IPS DF 6.9 (cell line): Measurements from ENCODE around the gene FGF13.

ENCODE experiments used
- DNase-seq: peaks from one replicate; pipeline ENCODE4 v3.0.0-alpha.2; 2013; ENCODE audit warnings: low read depth, low spot score
- H3K27ac ChIP-seq: one replicate; pipeline ENCODE4 v1.5.1; 2013; ENCODE audit warnings: low read length, control low read depth
- H3K27me3 ChIP-seq: 2 replicates; pipeline ENCODE4 v1.6.1; 2013; ENCODE audit warnings: mild to moderate bottlenecking, low read length; ENCODE audit not compliant: control insufficient read depth, insufficient read depth
- H3K36me3 ChIP-seq: 2 replicates; pipeline ENCODE4 v1.6.1; 2013; ENCODE audit warnings: low read length; ENCODE audit not compliant: control insufficient read depth, insufficient read depth
- H3K4me1 ChIP-seq: 2 replicates; pipeline ENCODE4 v1.6.1; 2013; ENCODE audit warnings: low read length; ENCODE audit not compliant: control insufficient read depth, insufficient read depth
- H3K4me3 ChIP-seq: 2 replicates; pipeline ENCODE4 v1.5.1; 2013; ENCODE audit warnings: mild to moderate bottlenecking, low read length
- H3K9me3 ChIP-seq: 2 replicates; pipeline ENCODE4 v1.6.1; 2013; ENCODE audit warnings: low read length, inconsistent platforms; ENCODE audit not compliant: control insufficient read depth, insufficient read depth
- WGBS: extraction: QIAGEN DNeasy Blood & Tissue Kit; methylation state at CpG from one replicate; pipeline ENCODE4 v1.1.7; 2013; ENCODE audit warnings: mixed read lengths, missing lambda C conversion rate; ENCODE audit not compliant: insufficient read length, insufficient coverage; 5-methylcytosine and 5-hydroxymethylcytosine counted together

FGF13 gene

GRCh38 chrX:138664466-138664865 is 47.1 kb downstream of the FGF13 start:
- Histone ChIP-seq H3K27me3 (no peaks in the 10 kb centered on the region), H3K4me3 (no peak overlapping the region), H3K9me3 (no peaks in the 10 kb centered on the region), H3K4me1 (no peaks in the 10 kb centered on the region; the same call in 1 of the 2 replicates), H3K36me3 (no peaks in the 10 kb centered on the region), H3K27ac (no peak overlapping the region)
- no CpG with 5 or more reads among the region's 1 CpG for WGBS
- no peak for DNase-seq

- Histone ChIP-seq H3K27ac (no peak overlapping the region), H3K27me3 (no peaks in the 10 kb centered on the region)
Observed at GRCh38 chrX:138664016-138664415, 47.5 kb downstream of the FGF13 start.

GRCh38 chrX:138651494-138651893 is 60.0 kb downstream of the FGF13 start:
- no peaks in the 10 kb centered on the region for H3K36me3 ChIP-seq
- DNase-seq, result no peak
- H3K4me1 ChIP-seq, result no peaks in the 10 kb centered on the region
- H3K27ac ChIP-seq, result no peak overlapping the region
- no peaks in the 10 kb centered on the region for H3K9me3 ChIP-seq
- no peaks in the 10 kb centered on the region for H3K27me3 ChIP-seq
- no peak overlapping the region for H3K4me3 ChIP-seq

More at GRCh38 chrX:138664016-138664415, 47.5 kb downstream of the FGF13 start:
- Histone ChIP-seq H3K4me1 (no peaks in the 10 kb centered on the region; the same call in 1 of the 2 replicates), H3K4me3 (no peak overlapping the region), H3K36me3 (no peaks in the 10 kb centered on the region), H3K9me3 (no peaks in the 10 kb centered on the region)
- WGBS, result no CpG with 5 or more reads among the region's 3 CpGs
- no peak for DNase-seq

DNA sequence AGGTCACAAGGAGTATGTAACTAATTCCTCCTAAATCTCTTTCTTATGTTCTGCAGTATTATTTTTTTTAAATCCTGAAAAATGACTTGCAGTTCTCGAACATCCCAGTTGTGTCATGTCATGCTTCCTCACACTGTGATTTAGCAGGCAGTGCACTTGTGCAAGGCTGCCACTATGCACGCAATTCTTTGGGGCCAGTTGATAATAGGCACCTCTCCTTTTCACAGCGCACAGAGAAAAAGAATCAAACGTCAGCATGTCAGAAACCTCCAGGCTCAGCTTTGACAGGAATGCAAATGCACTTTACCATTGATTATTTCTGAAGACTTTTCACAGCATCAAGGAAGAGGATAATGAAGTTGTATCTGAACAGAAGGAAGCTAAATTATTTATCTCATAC is 62.9 kb downstream of the FGF13 start:
- H3K4me3 ChIP-seq, result no peak overlapping the region
- no peak overlapping the region for H3K27ac ChIP-seq
- no peak for DNase-seq
- H3K27me3 ChIP-seq, result no peaks in the 10 kb centered on the region
- WGBS, result no CpG with 5 or more reads among the region's 4 CpGs
- no peaks in the 10 kb centered on the region for H3K4me1 ChIP-seq
- H3K9me3 ChIP-seq, result no peaks in the 10 kb centered on the region
- H3K36me3 ChIP-seq, result no peaks in the 10 kb centered on the region

DNA sequence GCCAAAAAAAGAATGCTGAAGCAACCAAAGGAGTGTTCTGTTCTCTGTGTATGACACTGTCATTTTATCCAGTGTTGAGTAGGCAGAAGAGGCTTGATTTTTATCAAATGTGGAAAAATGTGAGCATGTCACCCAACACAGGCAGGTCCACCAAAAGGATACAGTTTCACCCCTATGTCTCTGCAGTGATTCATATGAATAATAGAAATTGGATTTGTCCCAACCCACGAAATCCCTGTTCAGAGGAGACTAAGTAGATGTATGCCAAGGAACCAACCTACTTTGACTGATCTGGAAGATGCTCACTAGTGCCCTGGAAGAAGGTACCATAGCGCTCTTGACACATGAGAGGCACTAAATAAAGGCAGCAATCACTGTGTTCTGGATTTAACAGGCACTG is 72.5 kb downstream of the FGF13 start:
- Histone ChIP-seq H3K4me3 (no peak overlapping the region), H3K27me3 (no peaks in the 10 kb centered on the region)
- WGBS, result no CpG with 5 or more reads among the region's 2 CpGs

More for the DNA sequence above, 72.5 kb downstream of the FGF13 start:
- no peaks in the 10 kb centered on the region for H3K9me3 ChIP-seq
- H3K27ac ChIP-seq, result no peak overlapping the region
- no peaks in the 10 kb centered on the region for H3K36me3 ChIP-seq
- no peaks in the 10 kb centered on the region for H3K4me1 ChIP-seq
- DNase-seq, result no peak
